OCI-LY3 (cell line): ENCODE results near the gene CMC2.
A peak's percentile ranks its signal among the peaks of the same experiment; 100 is the strongest.

Experiments
- H2AFZ ChIP-seq: fragments of 200-600, 300-600 bp; shearing (Covaris generic); 2 replicates; pipeline ENCODE4 v1.6.0; 2014; ENCODE audit warnings: antibody characterized with exemption, low read depth, low read length
- H3K27ac ChIP-seq: fragments of 200-600, 300-600 bp; sonication (generic); 2 replicates; pipeline ENCODE4 v1.5.1; 2014; ENCODE audit warnings: mild to moderate bottlenecking, low read length, moderate library complexity, mixed read lengths
- H3K27me3 ChIP-seq: fragments of 200-600, 300-600 bp; sonication (generic); 2 replicates; pipeline ENCODE4 v1.6.1; 2014; ENCODE audit warnings: low read depth, low read length, mixed read lengths
- H3K36me3 ChIP-seq: fragments of 200-600, 300-600 bp; sonication (generic); replicated peaks from 2 replicates; pipeline ENCODE3; 2014; ENCODE audit warnings: low read depth, low read length, mixed read lengths
- H3K4me1 ChIP-seq: fragments of 300-600, 200-600 bp; sonication (generic); 2 replicates; pipeline ENCODE4 v1.6.1; 2014; ENCODE audit warnings: low read length, mixed read lengths
- H3K4me2 ChIP-seq: fragments of 200-600, 300-600 bp; sonication (generic); 2 replicates; pipeline ENCODE4 v1.6.1; 2014; ENCODE audit warnings: low read length, mixed read lengths
- H3K4me3 ChIP-seq: fragments of 300-600, 200-600 bp; sonication (generic); 2 replicates; pipeline ENCODE4 v1.5.1; 2014; ENCODE audit warnings: antibody characterized with exemption, mild to moderate bottlenecking, low read length, moderate library complexity
- H3K79me2 ChIP-seq: fragments of 300-600, 200-600 bp; shearing (Covaris generic); 2 replicates; pipeline ENCODE4 v1.6.1; 2014; ENCODE audit warnings: mild to moderate bottlenecking, low read length, mixed read lengths
- H3K9ac ChIP-seq: fragments of 300-600, 200-600 bp; shearing (Covaris generic); 2 replicates; pipeline ENCODE4 v1.6.0; 2014; ENCODE audit warnings: mild to moderate bottlenecking, low read length, moderate library complexity
- H3K9me3 ChIP-seq: fragments of 200-600, 300-600 bp; shearing (Covaris generic); 2 replicates; pipeline ENCODE4 v1.6.1; 2014; ENCODE audit warnings: low read length, mixed read lengths; ENCODE audit not compliant: insufficient read depth
- H4K20me1 ChIP-seq: fragments of 200-600, 300-600 bp; sonication (generic); 2 replicates; pipeline ENCODE4 v1.6.1; 2016; ENCODE audit warnings: low read length, mixed read lengths; ENCODE audit not compliant: insufficient read depth
- CTCF ChIP-seq: fragments of 200-600, 300-600 bp; sonication (generic); IDR thresholded peaks from 2 replicates; pipeline ENCODE4 v1.5.1; 2014; ENCODE audit warnings: antibody characterized with exemption, low read length, low read depth
- EZH2phosphoT487 ChIP-seq: fragments of 200-600 bp; shearing (Covaris generic); IDR thresholded peaks from 2 replicates; pipeline ENCODE4 v1.6.1; 2018; ENCODE audit warnings: antibody characterized with exemption, mixed run types, low read depth

Gene CMC2

DNA sequence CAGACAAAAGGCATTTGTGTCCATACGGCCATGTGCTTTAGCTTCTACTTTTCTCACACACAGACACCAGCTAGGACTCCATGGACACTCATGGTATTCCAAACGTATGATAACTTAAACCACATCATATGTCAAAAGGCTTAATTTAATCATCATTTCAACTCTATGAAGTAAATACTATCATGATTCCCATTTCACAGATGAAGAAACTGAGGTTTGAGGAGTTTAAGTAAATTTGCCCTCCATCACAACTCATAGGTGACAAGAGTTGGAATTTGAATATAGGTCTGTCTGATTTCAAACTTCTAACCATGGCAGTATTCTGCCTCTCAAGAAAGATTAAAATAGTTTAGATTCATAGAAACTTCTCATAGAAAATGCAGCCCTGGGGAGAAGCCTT lies 43.8 kb downstream of the CMC2 start:
- H3K79me2 ChIP-seq = no peaks in the 10 kb centered on the region
- H3K36me3 ChIP-seq = peaks cover 3% of the 10 kb centered on the region
- H3K27me3 ChIP-seq = no peaks in the 10 kb centered on the region
- no peak overlapping the region for H2AFZ ChIP-seq
- H3K9ac ChIP-seq = no peak overlapping the region
- H3K9me3 ChIP-seq = no peaks in the 10 kb centered on the region
- no peaks in the 10 kb centered on the region for H3K4me1 ChIP-seq
- TF ChIP-seq EZH2phosphoT487 (no peak), CTCF (no peak)
- H3K4me3 ChIP-seq = no peak overlapping the region
- H3K27ac ChIP-seq = no peak overlapping the region
- no peak overlapping the region for H3K4me2 ChIP-seq
- no peaks in the 10 kb centered on the region for H4K20me1 ChIP-seq

DNA sequence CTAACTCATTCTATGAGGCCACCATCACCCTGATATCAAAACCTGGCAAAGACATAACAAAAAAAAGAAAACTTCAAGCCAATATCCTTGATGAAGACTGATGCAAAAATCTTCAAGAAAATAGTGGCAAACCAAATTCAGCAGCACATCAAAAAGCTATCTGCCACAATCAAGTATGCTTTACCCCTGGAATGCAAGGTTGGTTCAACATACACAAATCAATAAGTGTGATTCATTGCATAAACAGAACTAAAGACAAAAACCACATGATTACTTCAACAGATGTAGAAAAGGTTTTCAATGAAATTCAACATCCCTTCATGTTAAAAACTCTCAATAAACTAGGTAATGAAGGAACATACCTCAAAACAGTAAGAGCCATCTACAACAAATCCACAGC lies 48.4 kb downstream of the CMC2 start:
- Histone ChIP-seq H3K27ac (no peak overlapping the region), H3K27me3 (no peaks in the 10 kb centered on the region), H3K4me1 (no peaks in the 10 kb centered on the region), H4K20me1 (no peaks in the 10 kb centered on the region), H3K4me3 (no peak overlapping the region), H3K9ac (no peak overlapping the region), H2AFZ (no peak overlapping the region), H3K4me2 (no peak overlapping the region), H3K36me3 (no peaks in the 10 kb centered on the region), H3K9me3 (no peaks in the 10 kb centered on the region), H3K79me2 (no peaks in the 10 kb centered on the region)
- no peak for TF ChIP-seq CTCF
- no peak for TF ChIP-seq EZH2phosphoT487

DNA sequence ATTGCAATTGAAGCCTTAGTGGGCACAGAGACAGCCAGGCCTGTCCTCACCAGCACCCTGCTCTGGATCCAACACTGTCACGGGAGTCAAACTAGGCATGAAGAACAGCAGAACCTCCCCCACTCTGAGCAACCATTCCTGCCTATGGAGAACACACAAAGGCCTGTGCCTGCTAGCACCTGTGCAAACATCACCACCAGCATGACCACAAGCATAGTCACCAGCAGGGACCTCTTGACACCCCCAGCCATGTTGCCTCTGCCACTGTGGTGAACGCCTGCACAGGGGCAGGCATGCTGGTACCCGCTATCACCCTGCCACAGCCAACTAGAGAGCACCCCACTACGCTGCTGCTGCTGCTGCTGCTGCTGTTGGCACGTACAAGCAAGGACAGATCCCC lies 51.7 kb downstream of the CMC2 start:
- Histone ChIP-seq H4K20me1 (no peaks in the 10 kb centered on the region), H3K4me1 (no peaks in the 10 kb centered on the region), H3K36me3 (no peaks in the 10 kb centered on the region), H3K9me3 (no peaks in the 10 kb centered on the region), H3K27me3 (no peaks in the 10 kb centered on the region), H3K79me2 (no peaks in the 10 kb centered on the region), H3K27ac (no peak overlapping the region), H3K9ac (no peak overlapping the region), H2AFZ (no peak overlapping the region), H3K4me3 (no peak overlapping the region), H3K4me2 (no peak overlapping the region)
- no peak for TF ChIP-seq CTCF
- TF ChIP-seq EZH2phosphoT487 = no peak

DNA sequence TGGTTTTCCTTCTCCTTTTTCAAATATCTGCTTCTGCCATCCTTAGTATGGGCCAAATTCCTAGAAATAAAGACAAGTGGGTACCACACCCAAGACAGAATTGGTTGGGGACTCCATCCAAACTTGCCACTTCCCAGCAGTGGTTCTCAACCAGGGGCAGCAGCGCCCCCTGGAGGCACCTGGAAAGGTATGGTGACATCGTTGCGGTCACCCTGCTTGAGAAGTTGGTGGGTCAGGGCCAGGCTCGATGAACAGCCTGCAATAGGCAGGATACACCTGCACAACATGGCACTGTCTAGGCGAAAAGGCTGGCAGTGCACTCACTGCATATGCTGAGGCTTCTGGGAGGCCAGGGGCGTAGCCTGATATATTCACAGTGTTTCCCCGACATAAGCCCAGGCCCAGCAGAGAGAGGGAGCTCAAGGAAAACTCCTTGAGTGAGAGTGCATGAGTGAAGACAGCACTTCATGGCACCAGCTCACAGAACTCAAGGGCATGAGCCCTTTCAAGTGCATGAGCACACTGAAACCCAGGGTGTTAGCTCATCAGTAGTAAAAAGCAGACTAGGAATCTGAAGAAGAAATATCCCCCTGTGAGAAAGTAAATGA lies 57.7 kb downstream of the CMC2 start:
- H3K4me3 ChIP-seq = no peak overlapping the region

More for the DNA sequence above, 57.7 kb downstream of the CMC2 start:
- H3K9me3 ChIP-seq = no peaks in the 10 kb centered on the region
- no peak overlapping the region for H2AFZ ChIP-seq
- no peaks in the 10 kb centered on the region for H3K36me3 ChIP-seq
- no peaks in the 10 kb centered on the region for H3K79me2 ChIP-seq
- peaks cover 18% of the 10 kb centered on the region for H3K27me3 ChIP-seq
- no peaks in the 10 kb centered on the region for H4K20me1 ChIP-seq
- H3K27ac ChIP-seq = no peak overlapping the region
- H3K4me2 ChIP-seq = no peak overlapping the region
- 0 out of 2 replicates have a peak, but pooled peaks cover 2% of the 10 kb centered on the region for H3K4me1 ChIP-seq
- H3K9ac ChIP-seq = no peak overlapping the region
- no peak for TF ChIP-seq EZH2phosphoT487
- peak; percentile 79 for TF ChIP-seq CTCF
